ENCODE data around the gene E2F6. TPM values are rescaled to one million over a fixed set of nuclear protein-coding genes. Genes with fewer than 3 reads are reported as not detected.

Gene E2F6
- total and polyA plus RNA-seq, 2 of the 13 experiments (the other 11 are each of a cell fraction or from before 2014, with no cell fraction given): 27.3 to 36.0 TPM

GRCh38 chr2:11422901-11423435 is 43.0 kb downstream of the E2F6 start (continued):
- TF ChIP-seq ZNF577 (CRISPR knock-in tag; IDR thresholded peaks at IDR 0.05; ENCODE audit: borderline replicate concordance, low read depth) (no peak), MIER3 (CRISPR knock-in tag; IDR thresholded peaks at IDR 0.05; ENCODE audit: borderline replicate concordance) (peak; percentile 65; the same call in 1 of the 2 replicates), ZHX2 (IDR thresholded peaks at IDR 0.05; ENCODE audit: low read depth) (no peak), ZHX2 (CRISPR knock-in tag; IDR thresholded peaks at IDR 0.05; ENCODE audit: borderline replicate concordance) (no peak), ZNF766 (CRISPR knock-in tag; IDR thresholded peaks at IDR 0.05; ENCODE audit: borderline replicate concordance) (no peak), ZNF704 (CRISPR knock-in tag; IDR thresholded peaks at IDR 0.05; ENCODE audit: borderline replicate concordance) (no peak), ATF4 (CRISPR knock-in tag; IDR thresholded peaks at IDR 0.05) (peak; percentile 14 to 70; a peak in 2 of 4 replicates), ZNF260 (CRISPR knock-in tag; IDR thresholded peaks at IDR 0.05; ENCODE audit: borderline replicate concordance, low read depth) (no peak), AKAP8 (CRISPR knock-in tag; IDR thresholded peaks at IDR 0.05) (no peak), ZMYM2 (CRISPR knock-in tag; IDR thresholded peaks at IDR 0.05) (0 out of 2 replicates have a peak, but pooled peaks have one; percentile 71), E2F1 (CRISPR knock-in tag; IDR thresholded peaks at IDR 0.05) (no peak), MEIS2 (CRISPR knock-in tag; IDR thresholded peaks at IDR 0.05) (no peak), JARID2 (CRISPR knock-in tag; IDR thresholded peaks at IDR 0.05; ENCODE audit: insufficient replicate concordance) (no peak), ZNF570 (CRISPR knock-in tag; IDR thresholded peaks at IDR 0.05; ENCODE audit: borderline replicate concordance) (no peak), ZNF274 (CRISPR knock-in tag; IDR thresholded peaks at IDR 0.05) (no peak), NR2F2 (IDR thresholded peaks at IDR 0.05; ENCODE audit: borderline replicate concordance, low read depth) (no peak), ZFP82 (CRISPR knock-in tag; IDR thresholded peaks at IDR 0.05; ENCODE audit: borderline replicate concordance) (no peak), ZNF709 (CRISPR knock-in tag; IDR thresholded peaks at IDR 0.05) (no peak), ETV5 (CRISPR knock-in tag; IDR thresholded peaks at IDR 0.05; ENCODE audit: borderline replicate concordance) (no peak), ZNF558 (CRISPR knock-in tag; IDR thresholded peaks at IDR 0.05; ENCODE audit: borderline replicate concordance) (0 out of 2 replicates have a peak, but pooled peaks have one; percentile 51), ZNF775 (CRISPR knock-in tag; IDR thresholded peaks at IDR 0.05; ENCODE audit: borderline replicate concordance) (no peak)

All from HepG2 (cell line).